ENCODE data around the gene SLC47A1. TPM values are rescaled to one million over a fixed set of nuclear protein-coding genes. Genes with fewer than 3 reads are reported as not detected.

The SLC47A1 gene
- total and polyA plus RNA-seq, 2 of the 4 experiments (the other 2 are of a cell fraction), result not detected

DNA sequence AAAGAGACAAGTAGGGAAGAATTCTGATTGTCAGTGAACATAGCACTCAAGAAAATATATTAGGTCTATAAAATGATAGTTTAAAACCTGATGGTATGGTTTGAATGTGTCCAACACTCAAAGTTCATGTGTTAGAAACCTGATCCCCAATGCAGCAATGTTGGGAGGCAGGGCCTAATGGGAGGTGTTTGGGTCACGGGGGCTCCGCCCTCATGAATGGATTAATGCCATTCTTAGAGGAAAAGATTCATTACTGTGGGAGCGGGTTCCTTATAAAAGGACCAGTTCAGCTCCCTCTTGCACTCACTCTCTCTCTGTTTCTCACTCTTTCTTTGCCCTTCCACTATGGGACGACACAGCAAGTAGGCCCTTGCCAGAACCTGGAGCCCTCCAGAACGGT, 41.5 kb upstream of the SLC47A1 start:
- in situ Hi-C loops (cut with MboI; ENCODE audit: low sequenced_read_pairs) (no loop called here), dilution Hi-C loops (cut with HindIII; ENCODE audit: low sequenced_read_pairs, unreplicated experiment) (no loop called here), intact Hi-C loops (cut with micrococcal nuclease) (no loop called here)
- Histone ChIP-seq H2AFZ (replicated peaks; ENCODE audit: low read length, poor library complexity) (no peak overlapping the region), H2AK5ac (ENCODE audit: low read depth, low read length) (no peak overlapping the region), H3K9me3 (ENCODE audit: control insufficient read depth, insufficient read depth, low read length) (no peaks in the 10 kb centered on the region), H2BK20ac (ENCODE audit: low read depth, low read length) (no peak overlapping the region), H3K9me1 (ENCODE audit: insufficient read depth, low read length) (no peaks in the 10 kb centered on the region), H3K36me3 (ENCODE audit: control insufficient read depth, insufficient read depth, low read length) (no peaks in the 10 kb centered on the region), H2BK15ac (ENCODE audit: low read depth, low read length) (no peak overlapping the region), H3K4ac (ENCODE audit: low read depth, low read length) (no peak overlapping the region), H3K9ac (ENCODE audit: low read depth, low read length) (no peak overlapping the region), H4K91ac (ENCODE audit: insufficient read depth, low read depth, low read length) (no peak overlapping the region), H3K23ac (ENCODE audit: low read depth, low read length) (no peak overlapping the region), H3K4me1 (ENCODE audit: control insufficient read depth, insufficient read depth, low read length) (no peaks in the 10 kb centered on the region), H2BK120ac (ENCODE audit: low read depth, low read length) (no peak overlapping the region), H2BK5ac (ENCODE audit: low read depth, low read length, poor library complexity, severe bottlenecking) (no peak overlapping the region), H3K27me3 (ENCODE audit: control insufficient read depth, insufficient read depth, low read length) (peaks cover 3% of the 10 kb centered on the region), H3K79me1 (ENCODE audit: low read depth in 1 of 2, low read length in 2 of 2) (no peaks in the 10 kb centered on the region), H2AK9ac (replicated peaks; ENCODE audit: low read depth, low read length, poor library complexity) (no peak overlapping the region), H3K4me2 (ENCODE audit: low read depth, low read length) (no peak overlapping the region), H3K18ac (ENCODE audit: low read depth, low read length) (no peak overlapping the region), H4K20me1 (ENCODE audit: insufficient read depth, low read length) (no peaks in the 10 kb centered on the region), H3K4me3 (ENCODE audit: insufficient read depth, low read depth, low read length) (no peak overlapping the region), H3K14ac (replicated peaks; ENCODE audit: low read depth, low read length) (no peak overlapping the region), H4K5ac (ENCODE audit: low read depth, low read length) (no peak overlapping the region), H3K27ac (ENCODE audit: insufficient read depth, low read length) (no peak overlapping the region), H4K8ac (ENCODE audit: low read depth in 2 of 2, low read length in 2 of 2) (no peak overlapping the region), H3K56ac (ENCODE audit: extremely low read depth, insufficient read depth, low read length) (no peak overlapping the region)
- ATAC-seq (ENCODE audit: low read depth) (no peak), DNase-seq (no peak)
- no CpG with 5 or more reads among the region's 5 CpGs for WGBS, 2 experiments (ENCODE audit: extremely low coverage in 2 of 2, insufficient read length in 1 of 2)
- POLR2A ChIA-PET (ENCODE audit: unreplicated experiment), result no interaction called here
- BruUV-seq (replicated peaks), result no TSS peak
- CTCF ChIA-PET, result no interaction called here
- TF ChIP-seq CEBPB (IDR thresholded peaks at IDR 0.05; ENCODE audit: low read depth, low read length) (no peak), MXI1 (IDR thresholded peaks at IDR 0.05; ENCODE audit: borderline replicate concordance, low read depth, low read length) (no peak), RFX5 (IDR thresholded peaks at IDR 0.05; ENCODE audit: low read depth, low read length) (no peak), MAFK (IDR thresholded peaks at IDR 0.05; ENCODE audit: low read depth, low read length) (no peak), MAZ (IDR thresholded peaks at IDR 0.05; ENCODE audit: borderline replicate concordance, low read depth, low read length) (no peak), POLR2A (IDR thresholded peaks at IDR 0.05; ENCODE audit: low read depth, low read length) (no peak), RAD21 (IDR thresholded peaks at IDR 0.05; ENCODE audit: low read length) (no peak), FOS (IDR thresholded peaks at IDR 0.05; ENCODE audit: low read depth, low read length) (no peak), BHLHE40 (IDR thresholded peaks at IDR 0.05; ENCODE audit: low read depth, low read length) (no peak), CHD1 (IDR thresholded peaks at IDR 0.05; ENCODE audit: low read depth, low read length) (no peak), SMC3 (IDR thresholded peaks at IDR 0.05; ENCODE audit: low read depth, low read length) (no peak), NFE2L2 (IDR thresholded peaks at IDR 0.05; ENCODE audit: low read depth, low read length) (no peak), RCOR1 (IDR thresholded peaks at IDR 0.05; ENCODE audit: insufficient replicate concordance, low read length) (no peak)
- TF ChIP-seq, protein P1, sequence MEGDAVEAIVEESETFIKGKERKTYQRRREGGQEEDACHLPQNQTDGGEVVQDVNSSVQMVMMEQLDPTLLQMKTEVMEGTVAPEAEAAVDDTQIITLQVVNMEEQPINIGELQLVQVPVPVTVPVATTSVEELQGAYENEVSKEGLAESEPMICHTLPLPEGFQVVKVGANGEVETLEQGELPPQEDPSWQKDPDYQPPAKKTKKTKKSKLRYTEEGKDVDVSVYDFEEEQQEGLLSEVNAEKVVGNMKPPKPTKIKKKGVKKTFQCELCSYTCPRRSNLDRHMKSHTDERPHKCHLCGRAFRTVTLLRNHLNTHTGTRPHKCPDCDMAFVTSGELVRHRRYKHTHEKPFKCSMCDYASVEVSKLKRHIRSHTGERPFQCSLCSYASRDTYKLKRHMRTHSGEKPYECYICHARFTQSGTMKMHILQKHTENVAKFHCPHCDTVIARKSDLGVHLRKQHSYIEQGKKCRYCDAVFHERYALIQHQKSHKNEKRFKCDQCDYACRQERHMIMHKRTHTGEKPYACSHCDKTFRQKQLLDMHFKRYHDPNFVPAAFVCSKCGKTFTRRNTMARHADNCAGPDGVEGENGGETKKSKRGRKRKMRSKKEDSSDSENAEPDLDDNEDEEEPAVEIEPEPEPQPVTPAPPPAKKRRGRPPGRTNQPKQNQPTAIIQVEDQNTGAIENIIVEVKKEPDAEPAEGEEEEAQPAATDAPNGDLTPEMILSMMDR (conservative IDR thresholded peaks at IDR 0.05; ENCODE audit: low read depth, low read length), result no peak
- TF ChIP-seq, protein P2, sequence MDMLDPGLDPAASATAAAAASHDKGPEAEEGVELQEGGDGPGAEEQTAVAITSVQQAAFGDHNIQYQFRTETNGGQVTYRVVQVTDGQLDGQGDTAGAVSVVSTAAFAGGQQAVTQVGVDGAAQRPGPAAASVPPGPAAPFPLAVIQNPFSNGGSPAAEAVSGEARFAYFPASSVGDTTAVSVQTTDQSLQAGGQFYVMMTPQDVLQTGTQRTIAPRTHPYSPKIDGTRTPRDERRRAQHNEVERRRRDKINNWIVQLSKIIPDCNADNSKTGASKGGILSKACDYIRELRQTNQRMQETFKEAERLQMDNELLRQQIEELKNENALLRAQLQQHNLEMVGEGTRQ (IDR thresholded peaks at IDR 0.05; ENCODE audit: low read depth, low read length), result no peak
- TF ChIP-seq, protein P3, sequence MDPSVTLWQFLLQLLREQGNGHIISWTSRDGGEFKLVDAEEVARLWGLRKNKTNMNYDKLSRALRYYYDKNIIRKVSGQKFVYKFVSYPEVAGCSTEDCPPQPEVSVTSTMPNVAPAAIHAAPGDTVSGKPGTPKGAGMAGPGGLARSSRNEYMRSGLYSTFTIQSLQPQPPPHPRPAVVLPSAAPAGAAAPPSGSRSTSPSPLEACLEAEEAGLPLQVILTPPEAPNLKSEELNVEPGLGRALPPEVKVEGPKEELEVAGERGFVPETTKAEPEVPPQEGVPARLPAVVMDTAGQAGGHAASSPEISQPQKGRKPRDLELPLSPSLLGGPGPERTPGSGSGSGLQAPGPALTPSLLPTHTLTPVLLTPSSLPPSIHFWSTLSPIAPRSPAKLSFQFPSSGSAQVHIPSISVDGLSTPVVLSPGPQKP (IDR thresholded peaks at IDR 0.05; ENCODE audit: borderline replicate concordance, low read depth, low read length), result no peak

All from IMR-90 (cell line).